Measurements from ENCODE around the gene CFAP77. TPM values are rescaled to one million over a fixed set of nuclear protein-coding genes. Genes with fewer than 3 reads are reported as not detected.

Gene CFAP77
- total RNA-seq, 1 donor from 2014 or later = not detected

DNA sequence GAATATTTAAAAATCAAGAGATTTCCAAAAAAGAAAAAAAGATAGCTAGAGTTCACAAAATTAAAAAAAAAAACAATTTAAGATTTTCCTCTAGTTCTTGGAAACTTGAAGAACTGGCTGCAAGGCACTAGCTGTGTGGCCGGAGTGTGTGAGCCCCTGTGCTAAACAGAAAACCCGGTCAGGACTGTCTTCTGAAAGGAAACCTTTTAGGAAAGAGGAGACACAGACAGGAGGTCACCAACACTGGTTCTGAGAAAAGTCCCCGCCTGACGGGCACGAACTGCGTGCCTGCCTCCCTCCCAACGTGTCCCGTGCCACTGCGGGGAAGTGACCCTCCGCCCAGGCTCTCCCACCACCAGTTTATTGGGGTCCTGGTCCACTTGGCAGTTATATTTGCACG, 18.6 kb upstream of the CFAP77 start:
- H3K27me3 Mint-ChIP-seq = no peaks in the 10 kb centered on the region
- POLR2A ChIA-PET = interaction anchor here (0.6 to 1.2 kb wide), 2 partner anchors 9 to 42 kb away, joined by 4 to 6 read pairs; no protein-coding TSS in a partner anchor
- peaks cover 84% of the 10 kb centered on the region for H3K36me3 Mint-ChIP-seq (ENCODE audit: low read depth)
- no peak for DNase-seq
- CTCF ChIA-PET = no interaction called here
- no peak for ATAC-seq (ENCODE audit: low read depth)
- intact Hi-C loops (cut with micrococcal nuclease) = no loop called here
- no peak overlapping the region for H3K4me3 Mint-ChIP-seq
- TF ChIP-seq, protein P1, sequence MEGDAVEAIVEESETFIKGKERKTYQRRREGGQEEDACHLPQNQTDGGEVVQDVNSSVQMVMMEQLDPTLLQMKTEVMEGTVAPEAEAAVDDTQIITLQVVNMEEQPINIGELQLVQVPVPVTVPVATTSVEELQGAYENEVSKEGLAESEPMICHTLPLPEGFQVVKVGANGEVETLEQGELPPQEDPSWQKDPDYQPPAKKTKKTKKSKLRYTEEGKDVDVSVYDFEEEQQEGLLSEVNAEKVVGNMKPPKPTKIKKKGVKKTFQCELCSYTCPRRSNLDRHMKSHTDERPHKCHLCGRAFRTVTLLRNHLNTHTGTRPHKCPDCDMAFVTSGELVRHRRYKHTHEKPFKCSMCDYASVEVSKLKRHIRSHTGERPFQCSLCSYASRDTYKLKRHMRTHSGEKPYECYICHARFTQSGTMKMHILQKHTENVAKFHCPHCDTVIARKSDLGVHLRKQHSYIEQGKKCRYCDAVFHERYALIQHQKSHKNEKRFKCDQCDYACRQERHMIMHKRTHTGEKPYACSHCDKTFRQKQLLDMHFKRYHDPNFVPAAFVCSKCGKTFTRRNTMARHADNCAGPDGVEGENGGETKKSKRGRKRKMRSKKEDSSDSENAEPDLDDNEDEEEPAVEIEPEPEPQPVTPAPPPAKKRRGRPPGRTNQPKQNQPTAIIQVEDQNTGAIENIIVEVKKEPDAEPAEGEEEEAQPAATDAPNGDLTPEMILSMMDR (IDR thresholded peaks at IDR 0.05) = no peak
- H3K4me1 Mint-ChIP-seq = peaks cover 4% of the 10 kb centered on the region
- H3K9me3 Mint-ChIP-seq = no peaks in the 10 kb centered on the region
- no peak overlapping the region for H3K27ac Mint-ChIP-seq

DNA sequence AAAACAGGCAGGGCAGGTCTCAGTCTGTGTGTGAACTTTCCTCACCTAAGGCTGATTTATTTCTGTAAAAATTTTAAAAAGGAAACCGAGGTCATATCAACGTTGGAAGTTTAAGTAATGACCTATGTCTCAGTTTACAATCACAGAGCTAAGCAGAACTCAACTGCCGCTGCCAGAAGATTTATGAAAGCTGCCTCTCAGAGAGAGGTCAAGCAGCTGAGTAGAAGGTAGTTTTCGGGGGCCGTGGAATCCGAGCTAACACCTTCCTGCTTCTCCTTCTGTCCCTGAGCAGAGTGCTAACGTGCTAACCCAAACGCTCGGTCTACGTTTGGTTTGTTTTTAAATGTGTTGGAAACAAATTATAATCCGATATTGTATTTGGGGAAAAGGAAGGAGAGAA, 14.5 kb upstream of the CFAP77 start:
- ATAC-seq (ENCODE audit: low read depth) (no peak), DNase-seq (no peak)
- intact Hi-C loops (cut with micrococcal nuclease) = no loop called here
- CTCF ChIA-PET = no interaction called here
- POLR2A ChIA-PET = interaction anchor here (1.0 kb wide), 1 partner anchor 44 kb away, joined by 3 read pairs; no protein-coding TSS in a partner anchor
- Mint-ChIP-seq H3K9me3 (no peaks in the 10 kb centered on the region), H3K27me3 (no peaks in the 10 kb centered on the region), H3K4me1 (peaks cover 6% of the 10 kb centered on the region), H3K36me3 (ENCODE audit: low read depth) (peaks cover 77% of the 10 kb centered on the region), H3K27ac (no peak overlapping the region), H3K4me3 (no peak overlapping the region)
- TF ChIP-seq, protein P1 (IDR thresholded peaks at IDR 0.05) = no peak

DNA sequence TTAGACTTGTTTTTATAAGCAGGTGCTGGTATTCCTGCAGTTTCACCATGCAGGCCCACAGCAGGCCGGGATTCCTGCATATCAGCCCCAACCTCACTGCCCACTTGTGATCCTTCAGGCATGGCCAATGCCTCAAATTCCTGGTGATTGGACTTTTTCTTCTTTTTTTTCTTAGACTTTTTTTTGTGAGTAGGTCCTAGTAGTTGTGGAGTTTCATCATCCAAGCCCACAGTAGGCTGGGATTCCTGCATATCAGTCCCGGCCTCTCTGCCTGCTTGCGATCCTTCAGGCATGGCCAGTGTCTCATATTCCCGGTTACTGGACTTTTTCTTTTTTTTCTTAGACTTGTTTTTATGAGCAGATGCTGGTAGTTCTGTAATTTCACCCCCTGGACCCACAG, 8.2 kb upstream of the CFAP77 start:
- TF ChIP-seq, protein P1 (IDR thresholded peaks at IDR 0.05) = no peak
- Mint-ChIP-seq H3K9me3 (no peaks in the 10 kb centered on the region), H3K27me3 (no peaks in the 10 kb centered on the region), H3K36me3 (ENCODE audit: low read depth) (peaks cover 65% of the 10 kb centered on the region), H3K4me3 (no peak overlapping the region), H3K4me1 (peaks cover 35% of the 10 kb centered on the region), H3K27ac (no peak overlapping the region)
- intact Hi-C loops (cut with micrococcal nuclease) = no loop called here
- ATAC-seq (ENCODE audit: low read depth) (no peak), DNase-seq (no peak)
- ChIA-PET POLR2A (no interaction called here), CTCF (no interaction called here)

DNA sequence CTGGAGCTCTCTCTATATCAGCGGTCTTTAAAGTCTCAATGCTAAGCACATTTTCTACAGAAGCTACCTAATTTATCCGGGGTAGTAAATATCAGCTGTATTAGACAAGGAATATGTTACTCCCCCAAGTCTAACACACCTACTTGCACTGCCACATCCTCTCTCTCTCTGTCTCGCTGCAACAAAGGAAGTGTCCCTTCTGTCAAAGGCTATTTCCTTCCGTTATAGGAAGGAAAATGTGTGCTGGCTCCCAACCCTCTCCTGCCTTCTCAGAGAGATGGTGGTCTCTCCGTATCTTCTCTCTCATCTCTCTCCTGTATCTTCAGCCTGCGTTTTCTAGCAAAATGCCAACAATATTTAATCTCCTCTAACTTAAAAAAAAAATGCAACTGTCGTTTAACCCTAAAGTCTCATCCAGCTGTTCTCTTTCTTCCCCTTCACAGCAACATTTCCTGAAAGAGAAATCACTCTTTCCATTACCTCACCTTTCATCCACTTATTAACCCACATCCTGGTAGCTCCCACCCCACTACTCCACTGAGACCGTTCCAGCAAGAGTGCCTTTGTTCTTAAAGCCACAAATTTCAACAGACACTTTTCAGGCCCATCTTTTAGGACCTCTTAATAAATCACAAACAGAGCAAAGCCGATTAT, 5.7 kb upstream of the CFAP77 start:
- DNase-seq (no peak), ATAC-seq (ENCODE audit: low read depth) (no peak)
- H3K9me3 Mint-ChIP-seq = no peaks in the 10 kb centered on the region
- ChIA-PET POLR2A (interaction anchor here (0.9 to 1.4 kb wide), 2 partner anchors 53 to 67 kb away, joined by 3 to 4 read pairs; no protein-coding TSS in a partner anchor), CTCF (interaction anchor here (0.7 kb wide), 1 partner anchor 1278 kb away, joined by 3 read pairs; no protein-coding TSS in a partner anchor)
- intact Hi-C loops (cut with micrococcal nuclease) = no loop called here
- peaks cover 45% of the 10 kb centered on the region for H3K36me3 Mint-ChIP-seq (ENCODE audit: low read depth)
- H3K4me1 Mint-ChIP-seq = peaks cover 36% of the 10 kb centered on the region
- TF ChIP-seq, protein P1 (IDR thresholded peaks at IDR 0.05) = no peak
- H3K4me3 Mint-ChIP-seq = peak overlapping the region; percentile 42
- H3K27ac Mint-ChIP-seq = peak overlapping the region; percentile 19
- H3K27me3 Mint-ChIP-seq = no peaks in the 10 kb centered on the region

DNA sequence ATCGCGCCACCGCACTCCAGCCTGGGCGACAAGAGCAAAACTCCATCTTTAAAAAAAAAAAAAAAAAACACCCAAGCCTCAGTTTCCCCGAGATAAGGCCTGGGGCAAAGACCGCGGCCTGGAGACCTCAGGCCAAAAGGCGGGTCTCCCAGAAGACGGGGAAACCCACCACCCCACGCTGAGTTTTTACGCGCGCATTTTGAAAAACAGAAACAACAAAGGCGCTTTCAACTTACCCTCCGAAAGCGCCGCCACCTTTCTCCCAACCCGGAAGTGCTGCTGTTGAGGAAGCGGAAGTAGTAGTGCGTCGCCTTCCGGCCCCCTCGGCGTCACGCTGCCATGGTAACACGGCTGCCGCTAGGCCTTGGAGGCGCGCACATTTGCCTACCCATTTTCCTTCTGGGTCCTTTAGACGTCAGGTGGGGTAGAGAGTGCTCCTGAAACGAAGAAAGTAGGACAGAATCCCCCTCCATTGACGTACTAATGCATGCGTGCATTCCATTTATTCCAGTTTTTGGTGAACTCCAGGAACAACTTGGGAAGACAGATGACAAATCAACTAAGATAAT, 3.4 kb upstream of the CFAP77 start, which contains the start of gene TTF1:
TSS of gene TTF1 (minus strand) at position 287 of the 569 bp plus-strand sequence. CDS start 4,019 bp downstream, outside the sequence.
- POLR2A ChIA-PET = interaction anchor here (0.7 to 1.7 kb wide), 6 partner anchors 22 to 363 kb away, joined by 5 to 11 read pairs (median 8); partner anchors contain the start of gene DDX31
- Mint-ChIP-seq H3K4me3 (peak within 1 kb of the TSS; percentile 94), H3K27me3 (peaks cover 1% of the 10 kb centered on the region), H3K9me3 (no peaks in the 10 kb centered on the region), H3K27ac (peak within 1 kb of the TSS; percentile 87), H3K36me3 (ENCODE audit: low read depth) (peaks cover 26% of the 10 kb centered on the region), H3K4me1 (peaks cover 50% of the 10 kb centered on the region)
- peak; percentile 80 for ATAC-seq (ENCODE audit: low read depth)
- DNase-seq = peak; percentile 85
- TF ChIP-seq, protein P1 (IDR thresholded peaks at IDR 0.05) = no peak
- intact Hi-C loops (cut with micrococcal nuclease) = loop anchor here (1.0 to 5.0 kb wide), 6 partner anchors 24 to 472 kb away; partner anchors contain the start of genes AK8, GTF3C4, SETX and SPACA9
- CTCF ChIA-PET = interaction anchor here (0.9 kb wide), 1 partner anchor 42 kb away, joined by 3 read pairs; no protein-coding TSS in a partner anchor
